ENCODE results near the gene PLEKHH2.
A peak's percentile ranks its signal among the peaks of the same experiment; 100 is the strongest.
"Not testable (repeated sequence)": the region's sequence is repeated elsewhere in the genome, so short reads cannot be mapped to it uniquely, and the experiment has no call there.

Gene PLEKHH2

GRCh38 chr2:43637030-43637803 lies at the start of gene PLEKHH2:
Gene PLEKHH2 (plus strand): TSS chr2:43637260. CDS start chr2:43644674, 7,414 bp downstream.
- DNase-seq, result peak; percentile 90

GRCh38 chr2:43592443-43592842 lies 44.6 kb upstream of the PLEKHH2 start:
- no peak for DNase-seq

GRCh38 chr2:43593254-43593653 lies 43.8 kb upstream of the PLEKHH2 start:
- DNase-seq, result no peak

- DNase-seq, result no peak
These were observed 42.2 kb upstream of the PLEKHH2 start for GRCh38 chr2:43594875-43595274.

- DNase-seq, result peak; percentile 99
These were observed 41.3 kb upstream of the PLEKHH2 start, which contains the start of gene THADA for GRCh38 chr2:43595603-43596412. Gene THADA (minus strand): TSS chr2:43596038. CDS start chr2:43592392, 3,646 bp downstream.

- not testable (repeated sequence) for DNase-seq
These were observed 36.5 kb upstream of the PLEKHH2 start for GRCh38 chr2:43600596-43600995.

- no peak for DNase-seq
These were observed 32.4 kb upstream of the PLEKHH2 start for GRCh38 chr2:43604674-43605073.

GRCh38 chr2:43605079-43605655 lies 31.9 kb upstream of the PLEKHH2 start:
- peak; percentile 58 for DNase-seq

- DNase-seq, result peak; percentile 27
These were observed 31.2 kb upstream of the PLEKHH2 start for GRCh38 chr2:43605851-43606250.

- DNase-seq, result peak; percentile 65
These were observed 27.7 kb upstream of the PLEKHH2 start for GRCh38 chr2:43609290-43609918.

GRCh38 chr2:43610361-43610760 lies 26.7 kb upstream of the PLEKHH2 start:
- no peak for DNase-seq

GRCh38 chr2:43611987-43612894 lies 24.8 kb upstream of the PLEKHH2 start:
- peak; percentile 75 for DNase-seq

GRCh38 chr2:43612944-43613343 lies 24.1 kb upstream of the PLEKHH2 start:
- no peak for DNase-seq

- DNase-seq, result no peak
These were observed 19.9 kb upstream of the PLEKHH2 start for GRCh38 chr2:43616967-43617680.

- no peak for DNase-seq
These were observed 17.5 kb upstream of the PLEKHH2 start for GRCh38 chr2:43619511-43619910.

GRCh38 chr2:43622931-43623451 lies 14.1 kb upstream of the PLEKHH2 start:
- DNase-seq, result no peak

GRCh38 chr2:43631618-43632317 lies 5.3 kb upstream of the PLEKHH2 start:
- DNase-seq, result no peak

GRCh38 chr2:43634604-43635306 lies 2.3 kb upstream of the PLEKHH2 start:
- DNase-seq, result peak; percentile 94

GRCh38 chr2:43636153-43636552 lies 907 bp upstream of the PLEKHH2 start:
- DNase-seq, result not testable (repeated sequence)

GRCh38 chr2:43636621-43637020 lies 439 bp upstream of the PLEKHH2 start:
- DNase-seq, result peak; percentile 74

All from NCI-H146 (cell line).